Femur (tissue), 1 donor: ENCODE data around the gene SEC31A.
"Not testable (repeated sequence)": the region's sequence is repeated elsewhere in the genome, so short reads cannot be mapped to it uniquely, and the experiment has no call there.

Source experiments
- DNase-seq: peaks from one replicate; pipeline ENCODE4 v3.0.0-alpha.2; 2017

Gene SEC31A

DNA sequence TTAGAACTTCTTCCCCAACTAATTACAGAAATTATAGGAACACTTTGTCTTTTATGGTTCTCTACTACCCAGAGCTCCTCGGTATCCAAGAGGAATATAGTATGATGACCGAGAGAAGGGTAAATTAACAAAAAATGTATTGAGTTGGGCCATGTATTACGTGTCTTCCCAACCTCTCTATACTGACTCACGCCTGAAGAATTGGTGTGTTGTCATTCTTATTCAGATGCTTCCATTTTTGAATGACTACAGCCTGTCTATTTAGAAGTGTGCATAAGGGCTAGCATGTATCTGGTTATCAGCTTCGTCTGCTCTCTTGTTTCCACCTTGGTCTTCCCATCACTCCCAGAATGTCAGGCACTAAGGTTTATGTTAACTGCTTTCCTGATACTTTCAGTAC, 67.9 kb downstream of the SEC31A start:
- DNase-seq = no peak

DNA sequence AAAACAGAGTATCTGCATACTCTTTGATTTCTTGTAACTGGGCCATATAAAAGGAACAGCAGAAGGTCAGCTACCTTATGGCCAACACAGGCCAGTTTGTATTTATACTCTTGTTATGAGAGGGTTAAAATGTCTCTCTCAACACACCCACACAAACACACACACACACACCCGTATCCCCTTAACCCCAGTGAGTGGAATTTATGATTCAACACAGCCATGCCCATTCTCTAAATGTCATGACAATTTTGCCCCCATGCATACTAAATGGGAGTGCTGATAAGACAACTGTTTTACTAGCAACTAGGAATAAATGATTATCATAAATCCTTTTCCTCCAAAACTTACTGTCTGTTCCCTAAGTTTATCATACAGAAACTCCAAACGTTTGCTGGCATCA, 70.3 kb downstream of the SEC31A start:
- DNase-seq = no peak

DNA sequence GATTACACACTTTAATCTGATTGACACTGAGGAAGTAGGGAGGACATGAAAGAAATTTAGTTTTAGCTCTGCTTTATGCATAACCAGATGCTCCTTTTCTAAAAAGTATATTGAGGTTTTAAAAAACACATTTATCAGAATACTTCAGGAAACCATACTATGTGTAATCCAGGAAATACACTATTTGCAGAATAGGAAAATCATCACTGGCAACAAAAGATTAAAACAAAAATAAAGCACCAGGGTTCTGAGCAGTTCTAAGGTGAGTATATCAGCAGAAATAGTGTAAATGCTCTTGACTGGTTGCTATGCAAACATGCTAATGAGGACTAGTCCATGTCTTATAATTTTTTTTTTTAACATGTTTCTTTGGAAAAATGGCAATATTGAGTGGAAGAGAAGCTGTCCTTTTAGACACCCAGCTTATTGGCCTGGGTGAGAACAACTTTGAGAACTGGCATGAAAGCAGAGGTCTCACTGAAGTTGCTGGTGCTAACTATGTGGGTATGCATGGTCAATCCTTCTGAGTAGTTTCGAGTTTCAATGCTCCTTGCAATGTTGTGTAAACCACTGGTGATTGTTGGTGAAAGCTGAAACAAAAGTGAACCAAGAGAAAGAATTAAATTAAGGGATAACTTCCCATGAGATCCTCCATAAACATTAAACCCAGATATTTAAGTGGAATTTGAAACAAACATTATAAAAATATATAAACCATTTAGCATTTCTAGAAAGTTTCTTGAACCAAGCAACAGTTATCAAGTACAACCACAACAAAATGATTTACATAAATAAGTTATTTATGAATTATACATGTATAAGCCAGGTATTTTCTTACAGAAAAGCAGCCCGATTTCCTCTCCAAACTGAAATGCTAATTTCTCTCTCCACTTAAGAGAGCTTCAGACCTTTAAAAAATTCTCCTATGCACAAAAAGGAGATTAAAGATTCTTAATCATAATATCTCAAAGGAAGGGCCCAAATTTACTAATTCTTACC, 72.0 kb downstream of the SEC31A start:
- no peak for DNase-seq

DNA sequence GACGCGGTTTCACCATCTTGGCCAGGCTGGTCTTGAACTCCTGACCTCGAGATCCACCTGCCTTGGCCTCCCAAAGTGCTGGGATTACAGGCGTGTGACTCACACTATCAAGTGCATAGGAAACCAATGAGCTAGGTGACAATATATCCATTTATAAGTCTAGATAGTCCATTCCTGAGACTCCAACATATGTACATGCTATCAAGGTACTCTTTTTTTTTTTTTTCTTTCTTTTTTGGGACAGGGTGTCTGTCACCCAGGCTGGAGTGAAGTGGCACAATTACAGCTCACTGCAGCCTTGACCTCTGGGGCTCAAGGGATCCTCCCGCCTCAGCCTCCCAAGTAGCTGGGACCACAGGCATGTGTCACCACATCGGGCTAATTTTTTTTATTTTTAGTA, 74.1 kb downstream of the SEC31A start:
- not testable (repeated sequence) for DNase-seq

DNA sequence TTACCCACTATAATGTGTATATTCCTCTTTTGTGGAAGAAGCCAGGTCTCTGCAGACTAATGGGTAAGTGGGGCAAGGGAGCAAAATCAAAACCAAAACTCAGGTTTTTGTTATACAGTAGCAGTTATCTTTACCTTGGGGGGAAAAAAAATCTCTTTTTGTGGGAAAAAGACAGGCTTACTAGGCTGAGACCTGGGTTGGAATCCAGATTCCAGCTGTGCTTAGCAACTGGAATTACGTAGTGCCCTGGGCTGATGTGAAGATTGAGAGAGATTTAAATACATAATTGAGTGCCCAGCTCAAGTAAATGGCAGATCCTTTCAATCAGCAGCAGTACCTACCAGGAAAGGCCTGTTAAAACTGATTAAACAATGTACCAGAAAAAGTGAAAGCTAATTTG, 76.9 kb downstream of the SEC31A start:
- no peak for DNase-seq

DNA sequence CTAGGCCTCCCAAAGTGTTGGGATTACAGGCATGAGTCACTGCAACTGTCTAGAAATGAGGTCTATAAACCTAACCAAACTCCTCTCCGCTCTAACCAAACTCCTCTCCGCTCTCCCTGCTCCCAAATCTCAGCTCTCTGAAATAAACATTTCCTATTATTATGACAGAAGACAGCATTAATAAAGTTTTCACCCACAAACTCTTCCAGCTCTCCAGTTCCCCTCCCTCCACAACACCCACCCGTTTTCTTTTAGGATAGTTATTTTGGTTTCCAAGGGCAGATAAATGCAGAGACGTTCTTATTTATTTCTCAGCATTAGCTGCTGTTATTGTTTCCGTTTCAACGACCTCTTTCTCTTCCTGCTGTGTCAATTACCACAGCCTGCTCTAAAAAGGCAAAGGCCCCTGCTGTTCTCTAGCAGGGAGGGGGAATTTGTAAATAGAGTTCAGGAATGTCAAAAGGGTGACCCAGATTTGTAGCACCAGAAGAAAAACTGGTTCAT, 79.1 kb downstream of the SEC31A start:
- no peak for DNase-seq

DNA sequence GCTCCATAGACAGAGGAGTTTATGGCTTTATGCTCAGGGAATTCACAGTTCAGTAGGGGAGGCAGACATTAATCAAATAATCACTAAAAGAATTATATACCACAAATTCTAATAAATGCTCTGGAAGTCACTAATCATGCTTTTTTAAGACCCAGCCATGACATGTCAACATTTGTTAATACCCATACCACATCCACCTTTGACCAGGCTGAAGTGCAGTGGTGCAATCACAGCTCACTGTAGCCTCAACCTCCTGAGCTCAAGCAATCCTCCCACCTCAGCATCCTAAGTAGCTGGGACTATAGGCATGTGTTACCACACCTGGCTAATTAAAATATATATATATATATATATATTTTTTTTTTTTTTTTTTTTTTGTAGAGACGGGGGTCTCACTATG, 79.6 kb downstream of the SEC31A start:
- DNase-seq = no peak

DNA sequence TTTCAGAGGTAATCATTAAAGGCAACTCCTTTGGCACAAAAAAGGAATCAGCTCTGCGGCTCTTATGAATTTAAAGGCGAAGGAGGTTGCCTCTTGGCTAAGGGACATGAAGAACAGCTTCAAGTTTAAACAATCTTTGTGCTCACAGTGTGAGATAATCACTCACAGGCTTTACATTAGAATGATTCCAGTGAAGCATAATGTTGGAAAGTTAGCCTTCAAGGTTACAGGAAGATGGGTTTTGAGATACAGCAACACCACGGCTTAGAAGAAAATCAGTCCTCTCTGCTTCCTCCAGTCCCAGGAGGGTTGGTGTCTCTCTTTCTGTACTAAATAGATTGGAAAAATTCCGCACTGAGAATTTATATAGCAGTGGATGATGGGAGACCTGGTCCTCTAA, 80.8 kb downstream of the SEC31A start:
- no peak for DNase-seq

DNA sequence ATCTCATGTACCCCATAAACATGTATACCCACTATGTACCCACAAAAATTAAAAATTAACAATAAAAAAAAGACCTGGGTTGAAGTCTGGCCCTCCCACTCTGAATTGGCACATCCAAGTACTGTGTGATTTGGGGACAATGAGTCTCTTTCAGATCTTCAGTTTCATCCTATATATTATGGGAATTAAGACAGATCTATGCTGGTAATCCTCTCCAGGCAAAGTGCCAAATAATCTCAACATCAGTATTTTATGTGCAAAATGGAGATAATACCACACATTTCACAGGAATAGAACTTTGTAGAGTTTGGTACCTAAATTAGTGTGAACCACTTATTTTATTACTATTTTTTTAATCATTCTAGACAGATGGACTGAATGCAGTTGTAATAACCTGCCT, 81.3 kb downstream of the SEC31A start:
- DNase-seq = no peak

DNA sequence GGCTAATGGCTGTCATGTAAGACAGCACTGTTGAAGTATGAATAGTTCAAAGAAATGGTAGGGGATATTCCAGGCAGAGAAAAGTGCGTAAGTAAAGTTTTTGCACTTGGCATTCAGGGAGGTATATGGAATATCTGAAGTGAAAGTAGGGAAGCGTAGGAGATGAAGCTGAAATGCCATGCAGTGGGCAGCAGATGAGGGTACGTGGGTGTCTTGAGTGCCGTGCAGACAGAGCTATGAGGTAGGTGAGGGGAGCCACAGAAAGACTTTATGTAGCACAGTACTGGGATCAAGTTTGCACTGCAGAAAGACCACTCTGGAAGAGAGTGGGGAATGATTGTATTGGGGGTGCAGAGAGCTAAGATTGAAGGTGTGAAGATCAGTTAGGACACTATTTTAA, 87.2 kb downstream of the SEC31A start:
- no peak for DNase-seq

DNA sequence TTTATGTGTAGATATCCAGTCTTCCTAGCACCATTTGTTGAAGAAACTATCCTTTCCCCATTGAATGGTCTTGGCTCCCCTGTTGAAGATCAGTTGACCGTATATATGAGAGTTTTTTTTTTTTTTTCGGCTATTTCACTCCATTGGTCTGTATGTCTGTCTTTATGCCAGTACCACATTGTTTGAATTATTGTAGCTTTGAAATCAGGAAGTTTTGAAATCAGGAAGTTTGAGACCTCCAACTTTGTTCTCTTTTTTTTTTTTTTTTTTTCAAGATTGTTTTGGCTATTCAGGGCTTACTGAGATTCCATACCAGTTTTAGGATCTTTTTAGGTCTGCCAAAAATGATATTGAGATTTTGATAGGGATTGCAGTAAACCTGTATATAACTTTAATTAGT, 88.0 kb downstream of the SEC31A start:
- DNase-seq = no peak

DNA sequence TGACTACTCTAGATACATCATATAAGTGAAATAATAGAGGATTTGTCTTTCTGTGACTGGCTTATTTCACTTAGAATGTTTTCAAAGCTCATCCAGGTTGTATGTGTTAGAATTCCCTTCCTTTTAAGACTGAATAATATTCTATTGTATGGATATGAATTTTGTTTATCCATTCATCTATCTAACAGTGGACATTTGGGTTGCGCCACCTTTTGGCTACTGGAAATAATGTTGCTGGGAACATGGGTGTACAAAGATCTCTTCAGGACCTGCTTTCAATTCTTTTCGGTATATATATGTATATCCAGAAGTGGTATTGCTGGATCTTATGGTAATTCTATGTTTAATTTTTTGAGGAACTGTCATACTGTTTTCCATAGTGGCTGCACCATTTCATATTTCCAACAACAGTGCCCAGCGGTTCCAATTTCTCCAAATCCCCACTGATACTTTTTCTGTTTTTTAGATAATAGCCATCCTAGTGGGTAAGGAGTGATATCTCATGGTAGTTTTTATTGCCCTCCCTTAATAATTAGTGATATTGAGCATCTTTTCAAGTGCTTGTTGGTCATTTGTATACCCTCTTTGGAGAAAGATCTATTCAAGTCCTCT, 88.9 kb downstream of the SEC31A start:
- peak; percentile 49 for DNase-seq

DNA sequence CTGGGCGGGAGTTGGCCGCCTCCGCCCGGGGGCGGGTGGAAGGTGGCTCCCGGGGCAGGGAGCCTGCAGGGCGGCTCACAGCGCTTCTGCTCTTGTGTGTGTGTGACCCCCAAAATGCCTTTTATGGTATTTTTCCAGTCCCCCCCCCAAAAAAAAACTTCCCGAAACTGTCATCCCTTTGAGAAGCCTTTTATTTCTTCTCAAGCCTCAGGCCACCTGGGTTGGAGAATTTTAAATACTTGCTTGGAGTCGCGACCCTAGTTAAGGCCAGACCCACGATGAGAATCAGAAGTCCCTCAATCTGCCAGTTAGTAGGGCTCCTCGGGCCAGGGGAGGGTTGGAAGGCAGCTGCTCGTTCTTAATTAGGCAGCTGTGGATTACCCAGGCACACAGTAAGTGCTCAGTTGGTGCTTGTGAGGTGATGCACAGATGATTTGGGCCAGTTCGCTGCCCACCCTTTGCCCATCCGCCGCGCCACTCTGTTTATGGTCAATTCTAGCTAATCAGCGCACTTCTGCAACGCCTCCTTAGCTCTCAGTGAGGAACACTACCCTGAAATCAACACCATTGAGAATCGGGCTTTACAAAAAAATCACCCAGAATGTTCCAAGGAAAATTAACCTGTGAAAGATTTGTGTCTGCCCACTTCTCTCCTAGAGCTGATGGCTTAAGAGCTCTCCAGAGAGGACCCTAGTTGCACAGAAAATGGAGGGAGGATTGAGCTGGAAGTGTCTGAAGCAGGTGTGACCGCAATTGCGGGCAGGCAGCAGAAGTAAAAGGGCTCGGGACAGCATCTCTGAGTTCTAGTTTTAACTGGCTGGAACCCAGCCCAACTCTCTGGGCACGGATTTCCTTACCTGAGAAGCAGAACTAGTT, 91.7 kb downstream of the SEC31A start:
- DNase-seq = peak; percentile 32

DNA sequence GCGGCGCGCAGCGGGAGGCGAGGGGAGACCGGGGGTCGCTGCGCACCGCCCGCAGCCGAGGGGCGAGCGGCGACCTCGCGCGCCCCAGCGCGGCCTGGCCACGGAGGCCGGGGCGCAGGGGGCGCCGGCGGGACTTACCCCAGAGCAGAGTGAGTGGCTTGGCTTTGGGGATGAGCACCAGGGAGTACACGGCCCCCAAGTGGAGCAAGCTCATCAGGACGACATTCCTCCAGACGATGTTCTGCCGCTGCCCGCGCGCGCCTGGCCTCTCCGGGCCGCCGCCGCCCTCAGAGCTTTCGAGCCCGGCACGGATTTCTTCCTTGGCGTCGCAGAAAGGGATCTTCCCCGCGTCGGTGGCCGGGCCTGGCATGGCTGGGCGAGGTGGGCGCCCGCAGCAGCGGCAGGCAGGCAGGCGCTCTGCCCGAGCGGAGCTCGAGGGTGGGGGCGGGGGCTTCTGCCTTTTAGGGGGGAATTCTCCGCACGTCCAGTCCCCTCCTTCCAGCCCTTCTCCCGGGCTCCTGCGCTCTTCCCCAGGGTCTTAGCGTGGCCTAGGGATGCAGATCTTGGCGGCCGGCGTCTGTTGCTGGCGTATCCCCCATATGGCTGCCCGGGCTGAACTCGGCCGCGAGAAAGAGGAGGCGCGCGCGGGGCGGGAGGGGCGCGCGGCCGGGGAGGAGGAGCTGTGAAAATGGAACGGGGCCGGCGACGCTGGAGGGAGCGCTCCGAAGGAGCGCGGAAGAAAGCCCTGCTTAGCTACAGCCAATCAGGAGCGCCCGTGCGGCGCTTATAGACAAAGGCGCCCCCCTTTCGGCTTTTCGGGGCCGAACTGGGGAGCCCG, 92.6 kb downstream of the SEC31A start, which contains the start of gene SCD5:
Gene SCD5 (minus strand): TSS at position 629 of the 838 bp plus-strand sequence. CDS start 259 bp downstream, at position 370.
- DNase-seq = peak; percentile 89

DNA sequence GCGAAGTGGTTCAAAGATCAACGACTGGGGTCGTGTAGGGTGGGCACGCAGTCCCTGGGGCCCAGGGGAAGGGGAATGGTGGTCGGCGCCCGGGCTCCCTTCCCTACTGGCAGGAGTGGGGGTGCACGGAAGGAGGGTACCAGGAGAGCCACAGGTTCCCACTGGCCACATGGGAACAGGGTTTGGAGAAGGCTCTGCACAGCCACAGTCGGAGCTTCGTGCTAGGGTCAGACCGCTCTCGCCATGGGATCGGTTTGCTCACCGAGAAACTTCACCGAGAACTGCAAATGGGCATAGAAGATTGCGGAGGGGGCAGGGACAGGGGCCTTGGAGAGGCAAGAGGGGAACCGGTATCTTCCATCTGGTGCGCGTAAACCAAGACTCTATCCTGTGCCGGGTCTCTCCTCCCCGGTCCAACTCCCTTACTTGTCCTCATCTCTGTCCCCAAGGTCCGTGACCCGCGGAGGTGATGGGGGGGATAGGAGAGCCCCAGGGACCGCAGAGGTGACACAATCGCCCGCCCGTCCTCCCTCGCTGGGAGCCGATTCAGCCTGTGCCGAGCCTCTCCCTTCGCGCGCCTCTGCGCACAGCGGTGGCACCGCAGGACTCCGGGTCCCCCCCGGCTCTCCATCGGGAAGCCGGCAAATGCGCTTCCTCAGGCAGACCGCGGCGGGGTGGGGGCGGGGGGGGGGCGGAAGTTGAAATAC, 93.4 kb downstream of the SEC31A start:
- peak; percentile 41 for DNase-seq

DNA sequence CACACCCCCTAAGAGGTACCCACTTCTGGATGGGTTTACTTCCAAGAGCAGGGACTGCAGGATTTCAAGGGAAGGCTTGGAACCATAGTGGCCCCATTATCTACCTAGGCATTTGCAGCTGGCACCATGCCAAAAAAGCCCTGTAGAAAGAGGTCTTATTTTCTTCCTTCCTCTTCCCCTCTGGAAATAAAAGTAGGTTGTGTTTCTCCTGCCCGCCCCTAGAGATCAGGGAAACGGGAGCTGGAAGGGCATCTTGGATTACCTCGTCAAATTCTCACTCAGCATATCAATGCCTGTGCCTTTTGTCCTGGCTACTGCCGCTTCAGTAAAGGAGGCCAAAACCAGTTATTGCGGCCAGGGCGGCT, 93.9 kb downstream of the SEC31A start:
- no peak for DNase-seq

DNA sequence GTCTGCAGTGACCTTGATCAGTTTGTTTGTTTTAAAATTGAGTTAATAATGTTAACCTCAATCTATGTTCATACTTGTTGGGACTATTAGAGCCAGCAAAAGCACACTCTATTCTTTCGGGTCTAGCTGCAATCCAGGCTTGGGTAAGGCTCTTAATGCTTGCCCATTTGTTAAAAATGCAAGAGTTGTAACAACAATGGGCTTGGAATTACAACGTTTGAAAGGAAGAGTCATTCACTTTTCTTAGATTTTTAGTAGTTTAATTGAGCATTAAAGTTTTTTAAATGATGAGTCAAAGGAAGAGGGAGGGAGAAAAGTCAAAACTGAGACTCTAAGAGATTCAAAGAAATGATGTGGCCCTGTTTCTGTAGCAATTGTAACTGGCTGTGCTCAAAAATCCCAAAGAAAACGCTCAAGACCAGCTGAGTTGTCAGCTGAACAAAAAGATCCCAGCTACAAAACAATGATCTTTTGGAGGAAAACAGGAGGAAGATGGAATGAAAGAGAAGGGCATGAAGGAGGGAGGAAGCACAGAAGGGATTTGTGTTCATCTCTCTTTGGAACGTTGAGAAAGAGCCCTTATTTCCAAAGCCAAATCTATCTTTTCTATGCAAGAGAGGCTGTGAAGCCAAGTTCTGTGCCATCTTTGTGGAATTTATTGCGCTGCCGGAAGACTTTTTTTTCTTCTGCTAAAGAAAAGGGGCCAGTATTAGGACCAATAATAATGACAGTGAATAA, 97.9 kb downstream of the SEC31A start:
- DNase-seq = no peak

DNA sequence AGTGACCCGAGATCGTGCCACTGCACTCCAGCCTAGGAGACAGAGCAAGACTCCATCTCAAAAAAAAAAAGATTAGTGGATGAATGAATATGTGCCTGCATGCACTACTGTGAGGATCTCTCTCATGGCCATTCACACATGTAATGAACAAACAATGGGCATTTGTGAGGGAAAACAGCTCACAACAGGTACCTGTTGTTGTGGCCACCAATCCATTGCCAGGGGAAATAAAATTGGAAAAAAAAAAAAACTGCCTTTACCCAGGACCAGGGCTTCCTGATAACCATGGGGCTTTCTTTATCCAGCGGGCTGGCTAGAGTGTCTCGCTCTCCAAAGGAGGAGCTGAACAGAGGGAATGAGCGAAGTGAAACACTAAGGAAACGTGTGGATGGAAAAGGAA, 99.8 kb downstream of the SEC31A start:
- no peak for DNase-seq

DNA sequence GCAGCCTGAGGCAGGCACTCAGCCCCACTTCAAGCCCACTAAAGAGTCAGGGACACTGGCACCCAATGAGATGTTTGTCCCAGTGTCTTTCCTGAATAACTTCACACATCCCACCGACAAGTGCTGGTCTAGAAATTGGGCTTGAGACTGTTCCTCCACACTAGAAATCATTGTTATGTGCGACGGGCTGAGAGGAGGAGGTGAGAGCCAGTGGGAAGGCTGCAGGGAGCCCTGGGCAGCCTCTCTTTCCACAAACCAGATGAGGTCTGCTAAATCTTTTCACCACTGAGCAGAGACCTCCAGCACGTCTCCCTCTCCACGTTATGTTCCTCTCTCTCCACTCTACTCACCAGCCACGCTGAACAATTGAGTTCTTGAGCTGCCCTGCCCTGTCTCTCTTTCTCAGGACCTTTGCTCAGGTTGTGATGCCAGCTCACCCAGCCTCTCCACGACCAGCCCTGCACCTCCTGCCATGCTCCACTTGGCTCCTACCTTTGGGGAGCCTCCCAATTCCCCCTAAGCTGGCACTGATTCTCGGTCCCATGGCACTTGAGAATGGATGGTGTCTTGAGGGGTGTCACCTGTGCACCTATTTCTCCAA, 100.8 kb downstream of the SEC31A start:
- no peak for DNase-seq
